Stimulated activated CD8-positive, alpha-beta memory T cell treated with anti-CD3 and anti-CD28 coated beads, Interleukin-12 subunit alpha, Interleukin-12 subunit beta, amount 100 ng/mL, for 4 hours (primary cell): ENCODE measurements around the gene MFGE8.

Experiments used
- DNase-seq: peaks from one replicate; pipeline ENCODE4 v3.0.0-alpha.2; 2020; ENCODE audit warnings: low read depth

Gene MFGE8

DNA sequence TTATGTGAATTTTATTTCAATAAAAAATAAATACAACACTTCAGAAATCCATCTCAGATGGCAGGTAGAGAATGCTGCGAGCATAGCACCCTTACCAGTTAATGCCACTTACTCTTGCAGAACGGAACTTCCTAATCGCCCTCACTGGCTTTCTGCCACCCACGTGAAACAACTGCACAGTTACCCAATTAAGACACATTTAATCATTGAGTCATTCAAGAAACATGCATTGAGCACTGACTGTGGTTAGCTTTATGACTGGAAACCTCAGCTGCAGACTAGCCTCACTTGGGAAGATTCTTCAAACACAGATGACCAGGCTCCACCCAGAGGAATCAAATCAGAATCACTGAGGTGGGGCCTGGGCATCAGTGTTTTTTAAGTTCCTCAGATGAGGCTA, 5.6 kb upstream of the MFGE8 start:
- DNase-seq = no peak

DNA sequence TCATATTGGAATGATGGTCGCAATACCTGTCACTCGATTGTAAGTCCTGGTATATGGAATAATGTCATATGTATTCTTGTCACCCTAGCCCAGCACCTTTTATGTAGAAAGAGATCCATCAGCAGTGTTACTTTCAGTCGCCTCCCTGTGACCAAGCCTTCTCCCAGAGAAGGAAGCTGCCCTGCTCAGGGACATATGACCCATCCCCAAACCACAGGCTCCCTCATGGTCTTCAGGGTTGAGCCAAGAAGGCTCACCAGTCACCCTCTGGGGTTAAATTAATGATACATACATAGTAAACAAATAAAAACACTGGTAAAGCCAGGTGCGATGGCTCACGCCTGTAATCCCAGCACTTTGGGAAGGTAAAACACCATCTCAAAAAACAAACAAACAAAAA, 4.6 kb upstream of the MFGE8 start:
- no peak for DNase-seq

DNA sequence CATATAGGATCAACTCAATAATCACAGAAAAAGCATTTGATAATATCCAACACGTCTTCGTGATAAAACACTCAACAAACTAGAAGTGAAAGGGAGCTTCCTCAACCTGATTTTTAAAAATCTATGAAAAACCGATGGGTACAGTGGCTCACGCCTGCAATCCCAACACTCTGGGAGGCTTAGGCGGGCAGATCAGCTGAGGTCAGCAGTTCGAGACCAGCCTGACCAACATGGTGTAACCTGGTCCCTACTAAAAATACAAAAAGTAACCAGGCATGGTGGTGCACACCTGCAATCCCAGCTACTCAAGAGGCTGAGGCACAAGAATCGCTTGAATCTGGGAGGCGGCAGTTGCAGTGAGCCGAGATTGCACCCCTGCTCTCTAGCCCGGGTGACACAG, 2.2 kb upstream of the MFGE8 start:
- DNase-seq = no peak

DNA sequence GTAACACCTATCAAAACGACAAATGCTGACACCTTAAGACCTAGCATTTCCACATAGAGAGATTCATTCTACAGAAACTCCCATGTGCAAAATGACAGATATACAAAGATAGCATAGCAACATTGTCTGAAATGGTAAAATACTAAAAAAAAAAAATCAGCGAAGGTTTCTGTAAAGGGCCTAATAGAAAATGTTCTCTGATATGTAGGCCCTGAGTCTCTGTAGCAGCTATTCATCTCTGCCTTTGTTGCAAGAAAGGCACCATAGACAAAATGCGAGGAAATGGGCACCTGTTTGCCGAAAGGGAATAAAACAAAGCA, 631 bp upstream of the MFGE8 start:
- no peak for DNase-seq

DNA sequence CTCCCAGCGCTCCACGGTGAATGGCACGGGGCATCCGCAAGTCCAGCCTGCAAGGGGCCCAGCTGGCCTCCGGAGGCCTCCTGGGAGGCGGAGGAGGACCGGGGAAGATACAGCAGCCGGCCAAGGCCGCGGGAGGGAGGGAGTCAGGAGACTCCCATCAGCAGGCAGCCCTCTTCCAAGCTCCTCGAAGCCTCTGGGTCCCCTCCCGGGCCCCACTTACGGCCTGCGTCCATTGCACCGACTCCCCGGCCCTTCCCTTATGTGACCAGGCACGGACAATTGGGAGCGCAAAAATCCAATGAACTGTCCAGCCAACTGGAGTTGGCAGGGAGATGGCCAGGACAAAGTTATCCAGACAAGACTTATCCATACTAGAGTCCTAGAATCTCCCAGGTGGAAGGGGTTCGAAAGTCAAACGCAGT, 668 bp downstream of the MFGE8 start:
- DNase-seq = no peak

DNA sequence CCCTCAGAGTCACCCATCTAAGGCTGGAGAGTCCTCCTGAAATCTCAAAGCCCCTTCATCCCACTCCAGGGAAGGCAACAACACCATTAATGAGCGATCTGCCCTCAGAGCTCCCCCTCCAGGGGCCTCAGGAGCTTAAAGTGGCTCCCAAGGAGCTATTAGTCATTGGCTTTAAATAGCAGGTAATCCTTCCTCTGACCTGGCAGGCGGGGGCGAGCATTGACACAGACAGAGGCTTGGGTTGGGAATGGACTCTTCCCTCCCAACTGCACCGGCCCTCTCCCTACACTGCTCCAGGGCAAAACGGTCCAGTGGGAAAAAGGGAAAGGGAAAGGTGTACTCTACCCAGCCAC, 1.4 kb downstream of the MFGE8 start:
- no peak for DNase-seq

DNA sequence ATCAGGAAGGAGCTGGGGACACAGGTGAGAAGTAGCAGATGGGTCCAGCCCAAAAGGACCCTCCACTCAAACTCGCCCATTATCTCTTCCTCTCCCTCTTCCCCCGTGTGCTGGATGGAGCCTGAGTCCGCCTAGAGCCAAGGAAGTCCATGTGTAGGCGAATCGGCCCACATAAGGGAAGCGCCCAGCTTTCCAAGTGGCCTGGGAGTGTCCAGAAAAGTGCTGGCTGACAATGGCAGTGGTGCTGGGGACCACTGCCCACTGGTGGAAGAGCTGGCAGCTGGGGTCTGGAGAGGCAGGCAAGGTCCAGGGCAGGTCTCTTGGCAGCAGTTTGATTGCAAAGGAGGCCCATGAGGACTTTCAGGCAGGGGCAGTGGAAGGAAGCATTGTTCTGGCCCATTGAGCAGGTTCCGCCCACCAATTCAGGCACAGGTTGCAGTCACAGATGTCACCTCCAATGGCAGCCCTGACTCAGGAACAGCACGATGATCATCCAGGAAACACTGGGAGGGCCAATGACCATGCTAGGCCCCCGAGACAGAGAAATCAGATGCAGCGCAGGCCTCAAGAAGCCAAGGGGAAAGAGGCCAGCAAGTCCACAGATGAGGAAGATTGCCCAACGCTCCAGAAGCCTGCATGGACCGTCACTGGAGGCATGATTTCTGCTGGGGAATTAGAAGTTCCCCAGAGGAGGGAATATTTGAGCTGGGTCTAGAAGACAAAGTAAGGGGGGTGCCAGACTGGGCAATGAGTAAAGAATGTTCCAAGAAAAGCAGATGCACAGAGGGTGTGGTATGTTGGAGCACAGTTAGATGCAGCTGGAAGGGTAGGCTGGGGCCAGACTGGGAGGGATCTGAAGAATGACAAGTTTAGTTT, 3.0 kb downstream of the MFGE8 start:
- DNase-seq = no peak

DNA sequence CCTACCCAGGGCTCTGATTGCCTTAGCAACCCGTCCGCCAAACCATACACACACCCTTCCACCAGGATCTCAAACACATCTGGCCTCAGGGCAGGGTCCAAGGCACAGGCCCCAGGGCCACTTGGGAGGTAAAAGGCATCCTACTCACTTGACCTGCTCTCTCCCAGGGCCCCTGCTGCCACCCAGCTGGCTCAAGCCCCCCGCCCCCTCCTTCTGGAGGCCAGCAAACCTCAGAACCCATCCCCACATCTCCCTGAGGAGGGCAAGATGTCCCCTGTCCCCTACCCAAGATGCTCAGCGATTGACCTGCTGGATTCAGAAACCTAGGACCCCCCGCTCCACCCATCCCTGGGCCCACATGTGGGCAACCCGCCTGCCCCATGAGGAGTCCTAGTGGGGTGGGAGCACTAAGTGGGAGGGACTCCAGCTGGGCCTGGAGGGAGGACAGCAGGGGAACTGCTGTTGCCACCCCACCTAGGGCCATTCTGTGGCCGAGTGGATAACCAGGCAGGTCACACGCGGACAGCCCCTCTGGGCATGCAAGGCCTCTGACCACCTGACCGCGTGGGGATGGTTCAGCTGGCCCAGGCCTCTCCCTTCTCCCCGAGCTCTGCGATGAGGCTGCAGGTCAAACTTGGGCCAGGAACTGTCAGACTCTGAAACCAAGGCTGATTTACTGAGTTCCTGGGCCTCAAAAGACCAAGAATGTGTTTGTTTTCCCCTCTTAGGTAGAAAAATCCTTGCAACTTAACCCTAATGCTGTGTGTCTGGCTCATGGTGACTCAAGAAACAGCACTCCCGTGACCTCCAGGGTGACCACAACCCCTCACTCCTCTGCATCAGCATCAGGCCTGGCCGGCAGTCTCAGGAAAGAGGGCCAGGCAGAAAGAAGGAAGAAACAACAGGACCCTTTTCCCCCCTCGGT, 4.2 kb downstream of the MFGE8 start:
- DNase-seq = no peak

DNA sequence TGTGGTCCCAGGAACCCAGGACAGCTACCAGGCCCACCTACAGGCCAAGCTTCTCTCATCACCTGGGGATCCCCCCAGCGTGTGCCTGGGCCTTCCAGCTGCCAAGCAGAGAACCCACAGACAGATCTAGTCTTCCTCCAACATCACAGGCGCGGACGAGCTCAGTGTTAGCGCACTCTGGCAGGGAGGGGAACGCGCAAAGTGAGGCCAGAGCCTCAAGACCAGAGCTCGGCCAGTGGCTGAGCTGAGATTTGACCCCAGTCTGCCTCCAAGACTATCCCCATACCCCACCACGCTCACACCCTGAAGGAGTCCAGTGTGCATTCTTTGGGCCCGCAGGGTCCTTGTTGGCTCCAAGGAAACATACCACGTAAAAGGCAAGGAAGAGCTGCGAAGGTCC, 5.1 kb downstream of the MFGE8 start:
- DNase-seq = no peak

DNA sequence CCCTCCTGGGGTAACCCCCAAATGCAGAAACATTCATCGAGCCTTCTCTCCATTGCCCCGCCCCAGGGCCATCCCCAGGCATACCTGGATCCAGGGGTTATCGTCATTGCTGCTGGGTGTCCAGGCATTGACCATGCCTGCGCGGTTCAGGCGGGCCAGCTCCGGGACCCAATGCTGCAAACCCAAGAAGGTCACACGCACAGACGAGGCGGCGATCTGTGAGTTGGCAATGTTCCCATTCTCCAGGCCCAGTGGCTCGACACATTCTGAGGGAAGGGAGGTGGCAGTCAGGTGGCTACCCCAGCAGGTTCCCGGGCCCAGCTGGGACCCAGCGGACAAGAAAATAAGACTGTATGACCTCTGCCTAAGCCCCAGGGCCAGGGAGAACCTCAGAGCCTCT, 6.1 kb downstream of the MFGE8 start:
- DNase-seq = no peak

DNA sequence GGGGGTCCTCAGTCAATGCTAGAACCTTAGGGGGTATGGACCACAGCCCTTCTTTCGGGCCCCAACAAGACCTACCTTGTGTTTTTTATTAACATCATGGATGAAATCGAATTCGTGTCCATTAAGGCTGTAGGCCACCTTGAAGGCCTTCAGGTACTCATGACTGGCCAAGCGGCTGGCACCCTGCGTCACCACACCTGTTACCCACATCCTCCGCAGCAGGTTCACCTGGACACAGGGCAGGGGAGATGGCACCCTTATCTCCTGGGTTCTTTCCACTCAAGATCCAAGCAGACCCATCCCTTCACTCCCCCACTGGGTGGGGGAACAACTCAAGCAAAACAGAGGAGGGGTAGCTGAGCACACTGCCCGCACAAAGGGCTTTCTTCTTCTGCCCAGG, 6.6 kb downstream of the MFGE8 start:
- DNase-seq = no peak

DNA sequence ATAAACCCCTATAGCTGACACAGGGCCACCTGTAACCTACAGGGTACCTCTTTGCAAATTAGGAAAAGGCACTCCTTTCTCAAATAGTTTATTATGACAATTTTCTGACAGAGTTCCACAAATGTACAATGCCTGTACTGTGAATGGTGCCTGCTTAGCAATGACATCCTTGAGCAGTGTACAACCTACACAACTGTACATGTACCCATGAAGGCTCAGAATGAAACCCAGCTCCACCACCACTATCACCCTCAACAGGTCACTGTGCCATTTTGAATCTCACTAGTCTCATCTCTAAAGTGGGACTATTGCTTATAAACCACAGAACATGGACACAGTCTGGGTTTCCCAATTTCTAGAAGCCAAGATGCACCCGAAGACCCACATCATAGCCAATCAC, 7.0 kb downstream of the MFGE8 start:
- no peak for DNase-seq

DNA sequence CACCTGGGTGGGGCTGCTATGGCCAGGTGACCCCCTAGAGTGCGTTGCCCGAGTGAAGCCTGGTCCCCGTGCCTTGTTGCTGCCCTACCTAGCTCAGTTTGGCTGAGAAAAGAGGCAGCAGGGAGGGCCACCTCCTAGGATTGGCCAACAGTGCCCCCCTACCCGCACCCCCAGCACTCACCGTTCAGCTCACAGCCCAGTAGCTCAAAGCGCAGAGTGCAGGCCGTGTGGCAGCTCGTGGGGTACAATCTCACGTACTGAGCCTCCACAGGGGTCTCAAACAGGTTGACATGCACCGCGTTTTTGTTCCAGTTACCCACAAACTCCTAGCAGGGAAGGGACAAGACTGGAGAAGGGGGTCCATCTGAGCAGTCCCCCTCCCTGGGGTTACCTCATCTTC, 7.6 kb downstream of the MFGE8 start:
- DNase-seq = no peak

DNA sequence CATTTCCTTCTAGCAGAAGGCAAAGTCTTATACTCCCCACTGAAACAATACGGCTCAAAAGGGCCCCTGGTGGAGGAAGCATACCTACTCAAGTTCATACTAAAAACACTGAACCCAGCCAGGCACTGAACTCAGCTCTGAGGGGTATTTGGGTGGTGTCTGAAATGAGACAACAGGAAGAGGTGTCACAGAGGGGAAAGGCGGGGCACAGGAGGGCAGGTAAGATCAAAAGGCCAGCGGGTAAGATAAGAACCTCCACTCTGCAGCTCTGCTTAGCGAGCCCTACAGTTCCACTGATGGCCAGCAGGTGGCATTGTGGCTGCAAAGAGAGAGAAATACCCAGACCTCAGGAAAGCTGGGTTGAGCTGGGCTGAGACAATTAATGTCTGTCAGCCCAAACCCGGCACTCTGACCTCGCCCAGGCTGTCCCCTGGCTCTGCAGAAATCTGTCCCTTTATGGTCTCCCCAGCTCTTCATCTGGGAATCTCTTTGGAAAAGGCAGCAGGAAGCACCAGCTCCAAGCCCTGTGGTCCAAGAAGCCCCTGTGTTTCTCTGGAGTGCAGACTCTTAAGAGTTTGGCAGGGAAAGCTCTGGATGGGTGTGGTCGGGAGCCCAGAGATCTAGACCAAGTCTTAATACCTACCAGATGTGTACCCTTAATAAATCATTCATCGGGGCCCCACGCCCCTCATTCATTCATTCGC, 8.4 kb downstream of the MFGE8 start:
- peak; percentile 76 for DNase-seq

DNA sequence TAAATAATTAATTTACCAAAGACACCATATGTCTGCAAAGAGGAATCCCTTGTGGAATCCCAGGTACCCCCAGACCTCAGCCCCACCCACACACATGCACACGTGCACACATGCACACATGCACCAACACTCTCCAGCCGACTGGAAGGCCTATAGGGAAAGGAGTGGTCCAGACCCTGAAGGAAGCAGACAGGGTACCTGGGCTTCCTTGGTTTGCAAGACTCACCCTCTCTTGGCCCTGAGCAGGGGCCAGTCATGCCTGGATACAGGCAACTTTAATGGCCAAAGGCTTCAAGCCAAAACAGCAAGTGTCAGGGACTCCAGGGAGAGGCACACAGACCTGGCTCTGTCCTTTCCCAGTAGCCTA, 8.9 kb downstream of the MFGE8 start:
- DNase-seq = no peak

DNA sequence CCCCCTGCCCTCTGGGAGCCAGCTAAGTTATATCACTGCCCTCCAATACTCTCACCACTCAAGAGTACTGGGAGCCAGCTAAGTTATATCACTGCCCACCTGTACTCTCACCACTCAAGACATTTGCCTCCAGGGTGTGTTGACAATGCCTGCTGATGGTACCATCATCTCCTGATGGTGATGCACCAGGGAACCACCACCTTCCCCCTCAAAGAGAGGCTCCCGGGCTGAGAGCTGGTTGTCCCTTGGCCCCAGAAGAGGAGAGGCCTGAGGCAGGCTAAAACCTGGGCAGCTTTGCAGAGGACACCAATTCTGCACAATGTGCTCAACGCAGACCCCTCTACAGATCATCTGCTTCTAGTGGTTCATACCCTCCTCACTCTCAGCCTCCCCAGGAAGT, 10.3 kb downstream of the MFGE8 start:
- DNase-seq = no peak

DNA sequence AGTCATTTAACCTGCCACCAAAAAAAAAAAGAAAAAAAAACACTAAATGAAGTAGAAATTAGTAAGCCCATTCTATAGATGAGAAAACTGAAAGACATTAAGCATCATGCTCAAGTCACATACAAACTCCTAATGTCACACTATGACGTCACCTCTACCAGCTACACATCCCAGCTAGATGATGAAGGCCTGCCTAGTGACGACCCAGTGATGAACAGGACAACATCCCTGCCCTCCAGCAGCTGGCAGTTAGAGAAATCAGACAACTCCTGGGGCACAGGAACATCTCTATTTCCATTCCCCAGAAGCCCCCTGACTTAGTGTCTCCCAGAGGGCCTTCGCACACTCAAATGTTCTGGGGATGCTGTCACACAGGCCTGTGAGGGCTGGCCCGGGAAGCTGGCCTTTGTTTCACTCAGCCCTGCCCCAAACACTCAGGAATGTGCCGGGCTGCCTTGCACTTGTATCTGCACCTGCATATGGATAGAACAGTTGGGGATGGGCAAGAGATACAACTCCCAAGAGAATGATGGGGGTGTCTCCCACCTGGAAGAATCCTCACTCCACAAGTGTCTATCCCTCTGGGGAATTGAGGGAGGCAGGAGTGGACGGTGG, 10.9 kb downstream of the MFGE8 start:
- no peak for DNase-seq

DNA sequence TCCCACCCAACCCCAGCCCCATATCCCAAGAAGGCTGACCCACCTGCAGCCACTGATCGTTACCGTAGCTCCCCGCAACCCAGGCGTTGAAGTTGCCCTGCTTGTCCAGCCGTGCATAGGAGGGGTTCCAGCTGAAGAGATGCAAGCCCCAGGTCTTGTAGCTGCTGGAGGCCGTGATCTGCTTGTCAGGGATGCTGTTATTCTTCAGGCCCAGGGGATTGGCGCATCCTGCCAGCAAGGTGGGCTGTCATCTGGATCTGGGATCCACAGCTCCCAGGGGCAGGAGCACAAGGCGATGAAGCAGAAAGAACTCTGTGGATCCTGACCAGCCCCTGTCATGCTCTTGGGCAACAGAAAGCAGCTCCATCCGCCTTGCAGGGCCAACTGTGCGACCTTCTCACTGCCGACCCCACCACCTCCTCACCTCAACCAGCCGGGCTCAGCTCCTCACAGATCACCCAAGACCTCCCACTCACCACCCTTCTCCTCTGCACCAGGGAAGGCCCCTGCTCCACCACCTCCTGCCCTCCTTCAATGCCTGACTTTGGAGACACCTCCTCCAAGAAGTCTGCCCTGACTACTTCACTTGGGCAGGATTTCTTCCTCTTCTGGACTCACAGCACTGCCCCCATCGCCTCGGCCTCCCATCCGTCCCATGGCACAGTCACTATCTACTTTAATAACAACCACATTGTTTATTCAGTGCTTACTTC, 11.5 kb downstream of the MFGE8 start:
- DNase-seq = no peak

DNA sequence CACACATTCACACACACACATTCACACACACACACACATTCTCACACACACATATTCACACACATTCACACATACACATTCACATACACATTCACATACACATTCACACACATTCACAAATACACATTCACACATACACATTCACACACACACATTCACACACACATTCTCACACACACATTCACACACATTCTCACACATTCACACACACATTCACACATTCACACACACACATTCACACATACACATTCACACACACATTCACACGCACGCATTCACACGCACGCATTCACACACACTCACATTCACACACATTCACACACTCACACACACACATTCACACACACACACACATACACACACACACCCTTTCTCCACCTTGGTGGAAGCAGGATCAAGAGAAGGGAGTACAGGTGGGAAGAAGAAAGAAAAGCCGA, 12.2 kb downstream of the MFGE8 start:
- no peak for DNase-seq

DNA sequence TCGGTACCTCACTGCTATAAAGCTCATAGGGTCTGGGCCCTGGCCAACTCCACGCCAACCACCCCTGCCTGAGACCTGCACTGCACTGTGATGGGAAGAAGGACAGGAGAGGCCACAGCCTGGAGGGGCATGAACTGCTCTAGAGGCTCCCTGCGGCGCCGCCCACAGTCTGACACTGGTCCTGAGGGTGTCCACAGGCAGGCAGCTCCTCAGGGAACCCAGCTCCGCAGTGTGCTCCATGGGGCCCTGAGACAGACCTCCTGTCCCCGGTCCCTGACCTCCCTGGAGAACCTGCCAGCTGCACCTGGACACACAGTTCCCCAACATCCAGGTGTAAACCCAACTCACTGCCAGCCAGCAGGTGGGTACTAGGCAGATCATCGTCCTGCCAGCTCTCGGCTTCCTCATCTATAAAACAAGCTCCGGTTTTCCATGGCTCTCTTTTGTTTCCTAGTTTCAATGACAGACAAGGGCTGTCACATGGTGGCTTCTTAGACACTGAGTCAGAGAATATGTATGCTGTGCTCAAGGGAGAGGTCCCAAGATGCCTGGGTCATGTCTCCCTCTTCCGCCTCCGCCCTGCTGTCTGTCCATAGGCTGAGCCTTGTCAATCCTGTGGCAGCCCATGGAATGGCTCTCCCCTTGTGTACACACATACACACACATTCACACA, 12.7 kb downstream of the MFGE8 start:
- no peak for DNase-seq

DNA sequence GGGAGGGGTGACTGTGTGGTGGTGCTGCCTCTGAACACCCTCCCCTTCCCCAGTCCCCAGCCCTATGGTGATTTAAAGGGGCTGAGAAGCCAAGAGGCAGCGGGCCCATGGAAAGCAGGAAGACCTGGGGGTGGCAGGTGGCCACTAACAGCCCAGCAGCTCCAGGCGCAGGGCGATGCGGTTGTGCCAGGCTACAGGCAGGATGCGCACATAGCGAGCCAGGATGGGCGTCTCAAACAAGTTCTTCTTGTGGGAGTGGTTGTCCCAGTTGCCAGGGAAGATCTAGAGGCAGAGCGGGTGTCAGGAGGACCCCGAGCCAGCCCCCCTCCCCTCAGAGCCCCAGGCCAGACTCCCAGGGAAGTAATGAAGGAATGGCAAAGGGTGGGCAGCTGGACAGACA, 13.9 kb downstream of the MFGE8 start:
- no peak for DNase-seq
